ENCODE results near the gene HMGXB4. TPM values are rescaled to one million over a fixed set of nuclear protein-coding genes. Genes with fewer than 3 reads are reported as not detected.

Gene HMGXB4
- total and polyA plus RNA-seq, 9 of the 15 experiments (the other 6 are each of a cell fraction or from before 2014, with no cell fraction given) = 9.9 to 31.4 (median 24.8) TPM

GRCh38 chr22:35215993-35216392 lies 41.3 kb upstream of the HMGXB4 start (continued):
- TF ChIP-seq SIRT6 (IDR thresholded peaks at IDR 0.05; ENCODE audit: low read depth, low read length) = no peak
- no peak for TF ChIP-seq EWSR1 (IDR thresholded peaks at IDR 0.05; ENCODE audit: borderline replicate concordance, low read depth, partially characterized antibody)
- TF ChIP-seq E2F8 (IDR thresholded peaks at IDR 0.05; ENCODE audit: low read depth, partially characterized antibody) = no peak

- H3K9me1 ChIP-seq (ENCODE audit: control insufficient read depth, insufficient read depth, low read length) = peaks cover 2% of the 10 kb centered on the region
- H3K27ac ChIP-seq (ENCODE audit: extremely low read depth, low read depth, low read length) = no peak overlapping the region
- CTCF ChIA-PET (ENCODE audit: low intra/inter-chr PET ratio) = no interaction called here
- BruUV-seq (replicated peaks) = no TSS peak
- H3K9me3 ChIP-seq (replicated peaks; ENCODE audit: control insufficient read depth, insufficient read depth, low read depth, low read length) = peaks cover 2% of the 10 kb centered on the region
- peaks cover 63% of the 10 kb centered on the region for H3K36me3 ChIP-seq (ENCODE audit: control insufficient read depth, insufficient read depth, low read length)
- no peak for FAIRE-seq
- peaks cover 8% of the 10 kb centered on the region; the same call in 1 of the 2 replicates for H4K20me1 ChIP-seq (replicated peaks; ENCODE audit: control insufficient read depth, insufficient read depth, low read length)
- no peak for TF ChIP-seq NR2F6 (CRISPR knock-in tag; IDR thresholded peaks at IDR 0.05)
- 89% methylated on average over 2 of the region's 2 CpGs for WGBS (ENCODE audit: insufficient coverage, low coverage, missing lambda C conversion rate)
- no peak for ATAC-seq
- H3K4me2 ChIP-seq (ENCODE audit: insufficient read depth, low read length) = no peak overlapping the region
- DNase-seq (ENCODE audit: extremely low read depth in 1 of 4, low spot score in 3 of 4) = no peak
- POLR2A ChIA-PET = interaction anchor here (1.8 kb wide), 1 partner anchor 9 kb away, joined by 5 read pairs; no protein-coding TSS in a partner anchor
- intact Hi-C loops (cut with micrococcal nuclease) = no loop called here
- in situ Hi-C loops (cut with MboI) = no loop called here
- H3K4me1 ChIP-seq (replicated peaks in 1 of 2; ENCODE audit: control insufficient read depth in 2 of 2, insufficient read depth in 2 of 2, low read length in 2 of 2) = peaks cover 0 to 31% of the 10 kb centered on the region in 2 experiments; a peak in 4 of 5 replicates
- H3K79me2 ChIP-seq (ENCODE audit: control insufficient read depth, insufficient read depth, low read length) = peaks cover 39% of the 10 kb centered on the region
- no peaks in the 10 kb centered on the region for H3K27me3 ChIP-seq (ENCODE audit: control insufficient read depth in 2 of 2, insufficient read depth in 2 of 2, low read length in 2 of 2)
- no peak overlapping the region for H3K4me3 ChIP-seq
- no peak overlapping the region for H2AFZ ChIP-seq (ENCODE audit: low read depth, low read length)
- no peak overlapping the region for H3K9ac ChIP-seq (ENCODE audit: insufficient read depth in 1 of 2, low read depth in 2 of 2, low read length in 2 of 2)
These were observed 39.8 kb upstream of the HMGXB4 start for GRCh38 chr22:35217527-35217926.
